Measurements from ENCODE around the gene CAPN14. TPM values are rescaled to one million over a fixed set of nuclear protein-coding genes. Genes with fewer than 3 reads are reported as not detected.

The CAPN14 gene
- polyA plus RNA-seq, 1 of the 3 experiments (the other 2 are of a cell fraction) = 0.08 TPM

- Histone ChIP-seq H3K27me3 (ENCODE audit: insufficient read depth) (0 out of 2 replicates have a peak, but pooled peaks cover 5% of the 10 kb centered on the region), H3K9ac (no peak overlapping the region), H3K27ac (ENCODE audit: low read depth in 2 of 2, low read length in 1 of 2) (no peak overlapping the region), H3K79me2 (ENCODE audit: insufficient read depth) (no peaks in the 10 kb centered on the region), H3K4me3 (ENCODE audit: low read depth in 2 of 2, low read length in 1 of 2) (no peak overlapping the region), H3F3A (replicated peaks; ENCODE audit: insufficient read depth) (no peaks in the 10 kb centered on the region), H3K9me2 (no peaks in the 10 kb centered on the region), H2AFZ (ENCODE audit: low read depth) (no peak overlapping the region), H3K4me1 (ENCODE audit: control insufficient read depth in 1 of 2, insufficient read depth in 2 of 2, low read depth in 1 of 2, low read length in 1 of 2) (peaks cover 0 to 5% of the 10 kb centered on the region in 2 experiments; a peak in 2 of 4 replicates), H3K9me3 (no peaks in the 10 kb centered on the region), H3K36me3 (replicated peaks in 1 of 2; ENCODE audit: control insufficient read depth in 1 of 2, insufficient read depth in 2 of 2, low read length in 1 of 2) (no peaks in the 10 kb centered on the region), H3K4me2 (no peak overlapping the region), H4K20me1 (ENCODE audit: insufficient read depth) (no peaks in the 10 kb centered on the region)
- no peak for DNase-seq
- no peak for TF ChIP-seq TCF12 (IDR thresholded peaks at IDR 0.05)
- no peak for TF ChIP-seq CHD2 (IDR thresholded peaks at IDR 0.05; ENCODE audit: low read length, partially characterized antibody)
- no peak for TF ChIP-seq GATA2 (CRISPR knock-in tag; IDR thresholded peaks at IDR 0.05)
- no peak for TF ChIP-seq EZH2phosphoT487 (IDR thresholded peaks at IDR 0.05; ENCODE audit: borderline replicate concordance, low read depth)
- TF ChIP-seq USF2 (IDR thresholded peaks at IDR 0.05; ENCODE audit: borderline replicate concordance, low read depth, low read length) = no peak
- ChIA-PET CTCF (interaction anchor here (1.2 to 3.3 kb wide), 3 partner anchors 59 to 517 kb away, joined by 4 to 28 read pairs (median 11); no protein-coding TSS in a partner anchor), POLR2A (no interaction called here)
- 32% methylated on average over 3 of the region's 3 CpGs for WGBS (ENCODE audit: low lambda C conversion rate)
Measured at GRCh38 chr2:31228717-31229116, 11.4 kb upstream of the CAPN14 start.

GRCh38 chr2:31227711-31228125 is 10.4 kb upstream of the CAPN14 start:
- CTCF ChIA-PET = interaction anchor here (2.7 to 3.3 kb wide), 2 partner anchors 58 to 106 kb away, joined by 11 to 28 read pairs; no protein-coding TSS in a partner anchor

More at GRCh38 chr2:31227711-31228125, 10.4 kb upstream of the CAPN14 start:
- no peaks in the 10 kb centered on the region for H3K9me2 ChIP-seq
- DNase-seq = no peak
- H3K4me1 ChIP-seq (ENCODE audit: control insufficient read depth in 1 of 2, insufficient read depth in 2 of 2, low read depth in 1 of 2, low read length in 1 of 2) = no peaks in the 10 kb centered on the region
- H3K4me2 ChIP-seq = no peak overlapping the region
- no peaks in the 10 kb centered on the region for H3K36me3 ChIP-seq (replicated peaks in 1 of 2; ENCODE audit: control insufficient read depth in 1 of 2, insufficient read depth in 2 of 2, low read length in 1 of 2)
- WGBS (ENCODE audit: low lambda C conversion rate) = 90% methylated on average over 10 of the region's 10 CpGs
- POLR2A ChIA-PET = no interaction called here
- H3K79me2 ChIP-seq (ENCODE audit: insufficient read depth) = no peaks in the 10 kb centered on the region
- peaks cover 11% of the 10 kb centered on the region; the same call in 1 of the 2 replicates for H3K27me3 ChIP-seq (ENCODE audit: insufficient read depth)
- no peak for TF ChIP-seq FOXJ3 (CRISPR knock-in tag; IDR thresholded peaks at IDR 0.05)
- TF ChIP-seq ZBTB33 (IDR thresholded peaks at IDR 0.05; ENCODE audit: borderline replicate concordance, low read depth) = no peak
- no peak for TF ChIP-seq MEF2A (IDR thresholded peaks at IDR 0.05; ENCODE audit: borderline replicate concordance, low read depth)
- no peak for TF ChIP-seq GABPA (IDR thresholded peaks at IDR 0.05; ENCODE audit: low read depth)
- TF ChIP-seq RFX5 (IDR thresholded peaks at IDR 0.05; ENCODE audit: low read length) = no peak
- TF ChIP-seq EZH2phosphoT487 (IDR thresholded peaks at IDR 0.05; ENCODE audit: borderline replicate concordance, low read depth) = no peak
- no peak for TF ChIP-seq YY1 (IDR thresholded peaks at IDR 0.05; ENCODE audit: low read depth)
- no peak for TF ChIP-seq IRF3 (IDR thresholded peaks at IDR 0.05; ENCODE audit: low read depth, low read length)
- no peak for TF ChIP-seq CHD2 (IDR thresholded peaks at IDR 0.05; ENCODE audit: low read length, partially characterized antibody)
- TF ChIP-seq CTCF (IDR thresholded peaks at IDR 0.05) = no peak
- no peaks in the 10 kb centered on the region for H4K20me1 ChIP-seq (ENCODE audit: insufficient read depth)
- no peak overlapping the region for H3K27ac ChIP-seq (ENCODE audit: low read depth in 2 of 2, low read length in 1 of 2)
- no peak overlapping the region for H2AFZ ChIP-seq (ENCODE audit: low read depth)
- no peak overlapping the region for H3K9ac ChIP-seq
- H3F3A ChIP-seq (replicated peaks; ENCODE audit: insufficient read depth) = no peaks in the 10 kb centered on the region
- no peaks in the 10 kb centered on the region for H3K9me3 ChIP-seq
- no peak overlapping the region for H3K4me3 ChIP-seq (ENCODE audit: low read depth in 2 of 2, low read length in 1 of 2)
